Activated naive CD4-positive, alpha-beta T cell treated with anti-CD3 and anti-CD28 coated beads, Interleukin-2, amount 10 ng/mL, durations not matched to agents 7 days and 5 days (primary cell): ENCODE measurements around the gene BSPRY.

Experiments
- CTCF ChIA-PET: fragments of 350-600 bp; sonication (Branson Sonifier 250); formaldehyde crosslinking; loops from one replicate; lab custom pipeline; 2021; ENCODE audit warnings: antibody characterized with exemption; lab: Charles Lee
- DNase-seq: peaks from one replicate; pipeline ENCODE4 v3.0.0-alpha.2; 2020
- H3K27ac Mint-ChIP-seq: one replicate; pipeline ENCODE4 v1.8.0; 2021; ENCODE audit warnings: mild to moderate bottlenecking, moderate library complexity, mixed read lengths
- H3K27me3 Mint-ChIP-seq: one replicate; pipeline ENCODE4 v1.8.0; 2021; ENCODE audit warnings: mild to moderate bottlenecking, mixed read lengths
- H3K36me3 Mint-ChIP-seq: one replicate; pipeline ENCODE4 v1.8.0; 2021; ENCODE audit warnings: mixed read lengths
- H3K4me1 Mint-ChIP-seq: one replicate; pipeline ENCODE4 v1.8.0; 2021; ENCODE audit warnings: mixed read lengths
- H3K4me3 Mint-ChIP-seq: one replicate; pipeline ENCODE4 v1.8.0; 2021; ENCODE audit warnings: mild to moderate bottlenecking, moderate library complexity, mixed read lengths
- H3K9me3 Mint-ChIP-seq: one replicate; pipeline ENCODE4 v1.8.0; 2021; ENCODE audit warnings: mixed read lengths

BSPRY gene

GRCh38 chr9:113349445-113350094 lies at the start of gene BSPRY:
TSS of gene BSPRY (plus strand) at chr9:113349541. CDS start at chr9:113349580, 39 bp downstream.
- peaks cover 44% of the 10 kb centered on the region for H3K27me3 Mint-ChIP-seq
- CTCF ChIA-PET, result interaction anchor here (0.8 to 3.5 kb wide), 5 partner anchors 8 to 242 kb away, joined by 3 to 15 read pairs (median 3); partner anchors contain the start of genes ALAD and WDR31
- H3K9me3 Mint-ChIP-seq, result no peaks in the 10 kb centered on the region
- peaks cover 27% of the 10 kb centered on the region for H3K4me1 Mint-ChIP-seq
- peak; percentile 58 for DNase-seq
- peak within 1 kb of the TSS; percentile 80 for H3K4me3 Mint-ChIP-seq
- H3K36me3 Mint-ChIP-seq, result no peaks in the 10 kb centered on the region
- H3K27ac Mint-ChIP-seq, result peak within 1 kb of the TSS; percentile 61

DNA sequence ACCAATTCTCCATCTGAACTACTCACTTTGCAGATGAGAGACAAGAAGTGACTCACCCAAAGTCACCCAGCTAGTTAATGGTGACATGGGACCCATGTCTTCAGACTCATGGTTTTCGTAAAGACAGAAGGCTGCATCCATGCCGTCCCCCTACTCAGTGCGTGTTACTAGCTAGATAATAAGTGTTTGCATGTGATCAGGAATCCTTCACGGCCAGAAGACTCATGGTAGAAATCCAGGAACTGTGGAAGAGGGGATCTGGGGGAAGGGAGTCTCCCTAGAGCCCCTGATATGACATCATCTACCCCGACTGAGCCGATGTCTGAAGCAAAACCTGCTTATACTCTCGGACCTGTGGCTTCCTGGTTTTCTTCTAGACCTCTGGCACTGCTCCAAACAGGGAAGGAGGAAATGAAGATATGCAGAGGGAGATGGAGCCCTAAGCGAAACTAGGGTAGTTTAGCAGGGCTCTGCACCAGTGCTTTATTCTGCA lies 49.5 kb upstream of the BSPRY start:
- Mint-ChIP-seq H3K27me3 (peaks cover 26% of the 10 kb centered on the region), H3K9me3 (no peaks in the 10 kb centered on the region), H3K36me3 (no peaks in the 10 kb centered on the region), H3K4me3 (no peak overlapping the region), H3K27ac (no peak overlapping the region), H3K4me1 (no peaks in the 10 kb centered on the region)
- no peak for DNase-seq
- CTCF ChIA-PET, result interaction anchor here (1.3 to 4.0 kb wide), 3 partner anchors 25 to 355 kb away, joined by 3 to 13 read pairs (median 5); no protein-coding TSS in a partner anchor

GRCh38 chr9:113301548-113301947 lies 47.8 kb upstream of the BSPRY start:
- DNase-seq, result no peak
- CTCF ChIA-PET, result interaction anchor here (4.0 kb wide), 1 partner anchor 353 kb away, joined by 13 read pairs; no protein-coding TSS in a partner anchor
- Mint-ChIP-seq H3K27ac (no peak overlapping the region), H3K27me3 (peaks cover 32% of the 10 kb centered on the region), H3K36me3 (no peaks in the 10 kb centered on the region), H3K9me3 (no peaks in the 10 kb centered on the region), H3K4me3 (no peak overlapping the region), H3K4me1 (no peaks in the 10 kb centered on the region)

DNA sequence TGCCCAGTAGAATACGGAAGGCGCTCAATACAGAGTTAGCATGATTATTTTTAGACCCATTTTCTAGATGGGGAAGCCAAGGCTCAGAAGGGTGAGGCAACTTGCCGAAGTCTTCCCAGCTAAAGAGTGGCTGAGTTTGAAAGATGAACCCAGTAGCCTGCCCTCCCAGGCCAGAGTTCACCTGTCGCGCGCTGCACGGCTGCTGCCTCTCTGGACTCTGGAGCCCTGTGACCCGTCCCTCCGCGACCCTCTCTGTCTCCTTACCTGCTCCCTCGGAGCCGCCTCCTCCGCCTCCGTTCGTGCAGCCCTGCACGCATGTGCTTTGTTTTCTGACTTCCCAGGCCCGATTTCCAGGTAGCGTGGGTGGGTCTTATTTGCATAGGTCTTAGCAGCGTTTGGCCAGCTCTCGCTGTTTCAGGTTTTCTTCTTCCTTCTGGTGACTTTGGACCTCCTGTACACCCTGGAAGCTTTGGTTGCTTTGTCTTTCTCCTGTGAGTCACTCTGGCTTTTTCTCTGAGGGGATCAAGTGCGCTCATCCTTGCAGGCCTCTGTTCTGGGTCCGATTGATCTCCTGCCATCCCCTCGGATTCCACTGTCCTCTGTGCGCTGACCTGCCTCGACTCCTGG lies 46.4 kb upstream of the BSPRY start, which contains the start of gene RNF183:
Gene RNF183, minus strand, starts transcription at position 585 of the 627 bp plus-strand sequence. CDS start 5,192 bp downstream, outside the sequence.
- no peaks in the 10 kb centered on the region for H3K36me3 Mint-ChIP-seq

DNA sequence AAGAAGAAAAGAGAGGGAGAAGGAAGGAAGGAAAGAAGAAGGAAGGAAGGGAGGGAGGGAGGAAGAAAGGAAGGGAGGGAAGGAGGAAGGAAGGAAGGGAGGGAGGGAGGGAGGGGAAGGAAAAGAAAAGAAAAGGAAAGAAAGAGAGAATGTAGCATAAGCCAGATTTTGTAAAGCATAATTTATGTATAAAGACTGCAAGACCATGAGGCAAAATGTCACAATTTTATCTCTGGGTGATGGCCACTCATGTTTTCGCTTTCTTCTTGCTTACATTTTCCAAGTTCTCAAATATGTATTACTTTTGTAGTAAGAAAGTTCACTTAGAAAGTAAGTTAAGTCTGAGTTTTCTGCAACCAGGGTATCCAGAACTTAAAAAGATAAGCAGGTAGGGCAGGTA lies 42.8 kb upstream of the BSPRY start:
- H3K27ac Mint-ChIP-seq, result no peak overlapping the region
- no peaks in the 10 kb centered on the region for H3K9me3 Mint-ChIP-seq
- no peaks in the 10 kb centered on the region for H3K4me1 Mint-ChIP-seq
- CTCF ChIA-PET, result no interaction called here
- H3K27me3 Mint-ChIP-seq, result peaks cover 22% of the 10 kb centered on the region
- no peak overlapping the region for H3K4me3 Mint-ChIP-seq
- no peak for DNase-seq
- H3K36me3 Mint-ChIP-seq, result no peaks in the 10 kb centered on the region

More for the DNA sequence above, 46.4 kb upstream of the BSPRY start, which contains the start of gene RNF183:
- no peak within 1 kb of the TSS for H3K4me3 Mint-ChIP-seq
- CTCF ChIA-PET, result no interaction called here
- no peak within 1 kb of the TSS for H3K27ac Mint-ChIP-seq
- H3K9me3 Mint-ChIP-seq, result no peaks in the 10 kb centered on the region
- H3K27me3 Mint-ChIP-seq, result peaks cover 30% of the 10 kb centered on the region
- DNase-seq, result no peak
- no peaks in the 10 kb centered on the region for H3K4me1 Mint-ChIP-seq

GRCh38 chr9:113307396-113307975 lies 41.9 kb upstream of the BSPRY start:
- Mint-ChIP-seq H3K27ac (no peak overlapping the region), H3K9me3 (no peaks in the 10 kb centered on the region), H3K27me3 (peaks cover 17% of the 10 kb centered on the region), H3K36me3 (no peaks in the 10 kb centered on the region), H3K4me1 (no peaks in the 10 kb centered on the region), H3K4me3 (no peak overlapping the region)
- DNase-seq, result no peak
- CTCF ChIA-PET, result interaction anchor here (5.3 kb wide), 1 partner anchor 100 kb away, joined by 43 read pairs; no protein-coding TSS in a partner anchor

- Mint-ChIP-seq H3K27ac (no peak overlapping the region), H3K4me3 (no peak overlapping the region), H3K27me3 (peaks cover 10% of the 10 kb centered on the region), H3K36me3 (no peaks in the 10 kb centered on the region), H3K4me1 (no peaks in the 10 kb centered on the region), H3K9me3 (no peaks in the 10 kb centered on the region)
- peak; percentile 52 for DNase-seq
- CTCF ChIA-PET, result interaction anchor here (0.6 to 5.3 kb wide), 10 partner anchors 49 to 349 kb away, joined by 3 to 43 read pairs (median 6); partner anchors contain the start of gene ALAD
Measured at GRCh38 chr9:113309204-113309813, 40.0 kb upstream of the BSPRY start.

GRCh38 chr9:113310538-113310937 lies 38.8 kb upstream of the BSPRY start:
- CTCF ChIA-PET, result interaction anchor here (0.8 to 5.3 kb wide), 10 partner anchors 10 to 348 kb away, joined by 3 to 43 read pairs (median 4); partner anchors contain the start of genes ALAD and WDR31
- Mint-ChIP-seq H3K36me3 (no peaks in the 10 kb centered on the region), H3K27me3 (peaks cover 14% of the 10 kb centered on the region), H3K9me3 (no peaks in the 10 kb centered on the region), H3K4me3 (no peak overlapping the region), H3K27ac (no peak overlapping the region), H3K4me1 (no peaks in the 10 kb centered on the region)
- DNase-seq, result no peak

DNA sequence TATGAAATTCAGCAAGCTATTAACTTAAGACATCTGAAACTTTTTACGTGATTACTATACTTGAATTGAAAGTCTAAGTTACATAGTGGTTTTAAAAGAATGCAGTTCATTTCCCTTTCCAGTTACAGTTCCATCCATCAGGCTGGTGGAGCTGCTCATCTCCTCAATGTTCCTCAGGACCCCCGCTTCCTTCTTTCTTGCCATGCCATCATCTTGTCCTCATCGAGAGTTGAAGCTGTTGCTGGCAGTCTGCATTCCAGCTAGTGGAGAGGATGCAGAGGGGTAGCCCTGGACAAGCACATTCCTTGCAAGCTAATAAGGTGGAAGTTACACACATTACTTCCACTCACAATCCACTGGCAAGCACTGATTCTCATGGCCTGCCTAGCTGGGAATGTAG lies 37.4 kb upstream of the BSPRY start:
- no peak for DNase-seq

DNA sequence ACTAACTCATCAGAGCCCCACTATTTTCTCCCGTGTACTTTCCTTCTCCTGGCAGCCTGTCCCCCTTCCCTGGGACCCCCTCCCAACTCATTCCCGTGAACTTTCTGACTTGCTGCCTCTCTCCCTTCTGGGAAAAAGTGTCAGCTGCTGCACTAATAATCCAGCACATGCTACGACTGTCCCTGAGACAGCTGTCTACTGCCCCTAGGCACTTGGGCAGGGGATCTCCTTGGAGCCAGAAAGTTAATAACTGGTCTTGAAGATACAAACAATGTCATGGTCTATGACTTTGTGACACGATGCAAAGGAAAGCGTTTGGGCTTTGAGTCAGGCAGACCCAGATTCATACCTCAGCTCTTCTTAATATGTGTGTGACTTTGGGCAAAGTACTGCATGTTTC lies 36.1 kb upstream of the BSPRY start:
- CTCF ChIA-PET, result no interaction called here
- DNase-seq, result no peak
- Mint-ChIP-seq H3K27me3 (peaks cover 5% of the 10 kb centered on the region), H3K36me3 (no peaks in the 10 kb centered on the region), H3K4me1 (no peaks in the 10 kb centered on the region), H3K27ac (no peak overlapping the region), H3K9me3 (no peaks in the 10 kb centered on the region), H3K4me3 (no peak overlapping the region)

More for the DNA sequence above, 37.4 kb upstream of the BSPRY start:
- H3K4me1 Mint-ChIP-seq, result no peaks in the 10 kb centered on the region
- H3K27ac Mint-ChIP-seq, result no peak overlapping the region
- H3K27me3 Mint-ChIP-seq, result peaks cover 9% of the 10 kb centered on the region
- H3K4me3 Mint-ChIP-seq, result no peak overlapping the region
- CTCF ChIA-PET, result interaction anchor here (0.6 to 5.3 kb wide), 10 partner anchors 8 to 343 kb away, joined by 3 to 43 read pairs (median 4); partner anchors contain the start of gene ALAD
- no peaks in the 10 kb centered on the region for H3K9me3 Mint-ChIP-seq
- H3K36me3 Mint-ChIP-seq, result no peaks in the 10 kb centered on the region

DNA sequence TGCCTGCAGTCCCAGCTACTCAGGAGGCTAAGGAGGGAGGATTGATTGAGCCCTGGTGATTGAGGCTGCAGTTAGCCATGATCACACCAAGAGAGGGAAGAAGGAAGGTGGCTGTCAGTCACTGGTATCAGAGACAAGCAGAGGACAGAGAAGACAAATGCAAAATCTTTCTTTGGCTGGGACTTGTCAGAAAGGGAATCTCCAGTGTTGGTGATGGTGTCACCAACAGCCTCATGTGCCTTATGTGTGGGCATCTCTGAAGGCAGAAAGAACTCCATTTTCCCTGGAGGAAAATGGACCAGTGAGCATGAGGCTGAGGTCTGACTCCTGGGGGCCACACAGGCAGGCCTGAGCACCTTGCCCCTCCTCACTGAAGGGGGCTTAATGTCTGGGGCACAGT lies 34.1 kb upstream of the BSPRY start:
- no peak overlapping the region for H3K27ac Mint-ChIP-seq
- no peak overlapping the region for H3K4me3 Mint-ChIP-seq
- no peaks in the 10 kb centered on the region for H3K4me1 Mint-ChIP-seq
- CTCF ChIA-PET, result interaction anchor here (1.1 kb wide), 1 partner anchor 340 kb away, joined by 4 read pairs; no protein-coding TSS in a partner anchor
- H3K9me3 Mint-ChIP-seq, result no peaks in the 10 kb centered on the region
- no peak for DNase-seq
- H3K36me3 Mint-ChIP-seq, result no peaks in the 10 kb centered on the region
- H3K27me3 Mint-ChIP-seq, result peaks cover 5% of the 10 kb centered on the region

DNA sequence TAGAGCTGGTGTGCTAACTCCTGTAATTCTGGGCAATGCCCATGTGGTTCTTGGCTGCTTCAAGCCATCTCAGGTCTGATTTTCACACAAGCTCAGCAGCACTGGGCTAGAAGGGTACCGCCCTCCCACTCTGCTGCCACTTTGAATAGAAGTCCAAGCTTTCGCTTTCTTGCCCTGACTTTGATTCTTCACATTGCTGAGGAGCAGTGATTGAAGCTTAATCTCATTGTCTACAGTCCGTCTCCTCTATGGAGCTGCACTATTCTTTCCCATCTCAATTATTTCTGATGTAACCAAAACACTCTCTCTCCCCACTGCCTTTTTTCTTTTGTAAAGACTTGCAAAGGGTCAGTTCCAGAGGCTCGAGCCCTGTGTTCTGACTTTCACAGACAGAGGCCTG lies 33.3 kb upstream of the BSPRY start:
- Mint-ChIP-seq H3K36me3 (no peaks in the 10 kb centered on the region), H3K27me3 (peaks cover 7% of the 10 kb centered on the region), H3K4me1 (no peaks in the 10 kb centered on the region), H3K4me3 (no peak overlapping the region), H3K27ac (no peak overlapping the region), H3K9me3 (no peaks in the 10 kb centered on the region)
- CTCF ChIA-PET, result interaction anchor here (1.1 kb wide), 1 partner anchor 340 kb away, joined by 4 read pairs; no protein-coding TSS in a partner anchor
- no peak for DNase-seq

GRCh38 chr9:113317777-113318176 lies 31.6 kb upstream of the BSPRY start:
- no peak overlapping the region for H3K4me3 Mint-ChIP-seq
- peaks cover 11% of the 10 kb centered on the region for H3K27me3 Mint-ChIP-seq
- DNase-seq, result no peak
- H3K9me3 Mint-ChIP-seq, result no peaks in the 10 kb centered on the region
- no peaks in the 10 kb centered on the region for H3K36me3 Mint-ChIP-seq
- H3K27ac Mint-ChIP-seq, result no peak overlapping the region
- H3K4me1 Mint-ChIP-seq, result no peaks in the 10 kb centered on the region
- CTCF ChIA-PET, result interaction anchor here (1.6 kb wide), 1 partner anchor 83 kb away, joined by 5 read pairs; the partner anchor contains the start of gene ALAD
